KMS-11 (cell line): Measurements from ENCODE around the gene ANGPTL7.

ENCODE experiments used
- H2AFZ ChIP-seq: fragments of 200-600 bp; sonication (generic); 2 replicates; pipeline ENCODE4 v1.6.1; 2016; ENCODE audit warnings: antibody characterized with exemption, mixed run types, low read depth
- H3K27ac ChIP-seq: fragments of 200-600 bp; sonication (generic); 2 replicates; pipeline ENCODE4 v1.6.1; 2016; ENCODE audit warnings: mild to moderate bottlenecking, mixed run types
- H3K27me3 ChIP-seq: fragments of 200-600 bp; sonication (generic); 2 replicates; pipeline ENCODE4 v1.6.1; 2017; ENCODE audit warnings: mild to moderate bottlenecking, low read depth, mixed run types, moderate library complexity; ENCODE audit not compliant: insufficient read depth
- H3K36me3 ChIP-seq: fragments of 200-600 bp; sonication (generic); 2 replicates; pipeline ENCODE4 v1.6.1; 2017; ENCODE audit warnings: mild to moderate bottlenecking, mixed run types; ENCODE audit not compliant: insufficient read depth
- H3K4me1 ChIP-seq: fragments of 200-600 bp; sonication (generic); 2 replicates; pipeline ENCODE4 v1.6.1; 2016; ENCODE audit warnings: mild to moderate bottlenecking, low read depth, mixed run types; ENCODE audit not compliant: poor library complexity, severe bottlenecking
- H3K4me2 ChIP-seq: fragments of 200-600 bp; sonication (generic); 2 replicates; pipeline ENCODE4 v1.7.0; 2016; ENCODE audit warnings: mild to moderate bottlenecking, mixed run types
- H3K4me3 ChIP-seq: fragments of 200-600 bp; sonication (generic); IDR thresholded peaks from 2 replicates; pipeline ENCODE4 v1.6.1; 2017; ENCODE audit warnings: low read depth, low read length, mixed read lengths; ENCODE audit not compliant: insufficient read depth
- H3K79me2 ChIP-seq: fragments of 200-600 bp; sonication (generic); 2 replicates; pipeline ENCODE4 v1.6.1; 2016; ENCODE audit warnings: low read depth, mixed run types; ENCODE audit not compliant: insufficient read depth
- H3K9ac ChIP-seq: fragments of 200-600 bp; sonication (generic); 2 replicates; pipeline ENCODE4 v1.6.1; 2016; ENCODE audit warnings: mild to moderate bottlenecking, mixed run types
- H4K20me1 ChIP-seq: fragments of 200-600 bp; sonication (generic); 2 replicates; pipeline ENCODE4 v1.6.1; 2016; ENCODE audit warnings: mild to moderate bottlenecking, mixed run types; ENCODE audit not compliant: insufficient read depth
- TF ChIP-seq, protein P1 (sequence below): fragments of 200-600 bp; sonication (generic); conservative IDR thresholded peaks from 2 replicates; pipeline ENCODE4 v1.6.1; 2017; ENCODE audit warnings: low read depth, mild to moderate bottlenecking, antibody characterized with exemption, low read length, moderate library complexity, mixed read lengths

Gene ANGPTL7

DNA sequence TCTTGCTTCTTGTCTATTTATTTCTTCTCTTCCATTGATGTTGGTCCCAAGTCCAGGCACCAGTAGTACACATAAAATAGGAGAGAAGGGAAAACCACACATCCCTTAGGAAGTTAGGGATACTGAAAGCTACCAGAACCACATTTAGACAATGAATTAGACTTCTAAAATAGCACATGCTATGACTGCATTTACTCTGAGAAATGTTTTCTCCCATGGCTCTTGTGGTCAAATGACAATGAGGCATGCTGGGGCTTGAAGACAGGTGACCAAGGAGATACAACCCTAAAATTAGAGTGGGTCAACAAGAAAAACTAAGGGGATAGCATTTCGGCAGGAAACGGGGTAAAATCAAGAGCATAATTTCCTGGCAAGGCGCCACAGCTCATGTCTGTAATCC, 56.1 kb downstream of the ANGPTL7 start:
- Histone ChIP-seq H3K4me3 (no peak overlapping the region), H3K4me1 (peaks cover 9% of the 10 kb centered on the region), H3K27me3 (no peaks in the 10 kb centered on the region), H3K9ac (no peak overlapping the region), H4K20me1 (no peaks in the 10 kb centered on the region), H3K36me3 (peaks cover 3% of the 10 kb centered on the region; the same call in 1 of the 2 replicates), H3K79me2 (no peaks in the 10 kb centered on the region), H2AFZ (no peak overlapping the region), H3K4me2 (no peak overlapping the region), H3K27ac (no peak overlapping the region)
- TF ChIP-seq, protein P1, sequence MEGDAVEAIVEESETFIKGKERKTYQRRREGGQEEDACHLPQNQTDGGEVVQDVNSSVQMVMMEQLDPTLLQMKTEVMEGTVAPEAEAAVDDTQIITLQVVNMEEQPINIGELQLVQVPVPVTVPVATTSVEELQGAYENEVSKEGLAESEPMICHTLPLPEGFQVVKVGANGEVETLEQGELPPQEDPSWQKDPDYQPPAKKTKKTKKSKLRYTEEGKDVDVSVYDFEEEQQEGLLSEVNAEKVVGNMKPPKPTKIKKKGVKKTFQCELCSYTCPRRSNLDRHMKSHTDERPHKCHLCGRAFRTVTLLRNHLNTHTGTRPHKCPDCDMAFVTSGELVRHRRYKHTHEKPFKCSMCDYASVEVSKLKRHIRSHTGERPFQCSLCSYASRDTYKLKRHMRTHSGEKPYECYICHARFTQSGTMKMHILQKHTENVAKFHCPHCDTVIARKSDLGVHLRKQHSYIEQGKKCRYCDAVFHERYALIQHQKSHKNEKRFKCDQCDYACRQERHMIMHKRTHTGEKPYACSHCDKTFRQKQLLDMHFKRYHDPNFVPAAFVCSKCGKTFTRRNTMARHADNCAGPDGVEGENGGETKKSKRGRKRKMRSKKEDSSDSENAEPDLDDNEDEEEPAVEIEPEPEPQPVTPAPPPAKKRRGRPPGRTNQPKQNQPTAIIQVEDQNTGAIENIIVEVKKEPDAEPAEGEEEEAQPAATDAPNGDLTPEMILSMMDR = no peak
